Pons (tissue), 1 donor: Measurements from ENCODE around the gene PGLYRP2.
A peak's percentile ranks its signal among the peaks of the same experiment; 100 is the strongest.

Experiments
- DNase-seq: peaks from one replicate; pipeline ENCODE4 v3.0.0-alpha.2; 2016; ENCODE audit warnings: low spot score

The PGLYRP2 gene

GRCh38 chr19:15455996-15456395, 23.3 kb downstream of the PGLYRP2 start:
- DNase-seq, result no peak

DNA sequence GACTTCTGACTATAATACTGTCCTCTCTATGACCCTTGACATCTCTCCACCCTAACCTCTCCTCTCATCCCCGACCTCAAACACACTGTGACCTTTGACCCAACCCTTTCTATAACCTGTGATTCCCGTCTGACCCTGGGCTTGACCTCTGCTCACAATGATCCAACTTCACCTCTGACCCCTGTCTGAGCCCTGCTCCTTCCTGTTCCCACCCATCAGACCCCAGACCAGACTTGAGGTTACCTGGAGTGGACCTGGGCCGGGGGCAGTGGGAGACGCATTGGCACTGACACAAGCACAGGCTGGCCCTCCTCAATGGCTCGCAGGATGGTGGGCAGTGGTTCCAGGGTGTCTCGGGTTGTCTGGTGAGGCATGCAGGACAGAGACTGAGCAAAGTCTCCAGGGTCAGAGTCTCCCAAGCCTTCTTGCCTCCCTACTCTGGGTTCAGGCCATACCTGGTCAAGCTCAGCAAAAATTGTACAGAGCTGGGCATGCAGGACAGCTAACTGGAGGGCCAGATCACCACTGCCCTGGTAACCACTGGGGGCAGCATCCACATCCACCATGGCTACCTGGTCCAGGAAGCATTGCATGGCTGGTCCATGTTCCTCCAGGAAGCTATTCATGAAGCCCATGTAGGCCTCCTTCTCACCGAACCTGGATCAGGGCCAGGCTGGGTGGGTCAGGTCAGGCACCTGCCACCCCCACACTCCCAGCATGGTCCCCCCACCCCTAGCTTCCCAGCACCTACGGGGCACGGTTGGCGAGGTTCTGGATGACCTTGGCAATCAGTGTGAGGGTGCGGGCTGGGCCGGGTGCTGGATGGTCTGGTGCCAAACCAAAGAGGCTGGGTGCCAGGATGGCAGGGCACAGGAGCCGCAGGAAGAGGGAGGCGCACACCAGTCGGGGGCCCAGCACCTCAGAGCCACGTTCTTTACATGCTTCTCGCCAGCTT, 25.1 kb downstream of the PGLYRP2 start:
- no peak for DNase-seq

DNA sequence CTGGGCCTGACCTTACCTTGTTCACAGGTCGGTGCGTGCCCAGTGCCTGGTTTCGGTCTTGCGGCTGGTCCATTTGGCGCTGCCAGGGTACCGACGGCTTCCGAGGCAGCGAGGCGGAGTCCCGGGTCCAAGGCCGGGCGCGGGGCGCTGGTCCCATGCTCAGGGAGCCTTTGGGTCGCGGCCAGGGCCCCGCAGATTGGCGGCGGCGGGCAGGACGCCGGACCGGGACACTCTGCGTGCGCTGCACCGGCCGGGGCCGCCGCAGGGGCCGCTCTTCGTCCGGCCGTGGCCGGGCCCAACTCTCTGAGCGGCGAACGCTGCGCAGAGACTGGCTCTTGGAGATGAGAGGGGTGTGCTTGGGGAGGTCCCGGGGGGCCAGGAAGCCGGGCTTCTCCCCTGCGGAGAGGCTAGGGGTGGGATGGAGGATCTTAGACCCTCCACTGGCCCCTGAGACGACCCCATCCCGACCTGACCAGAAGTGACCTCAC, 26.2 kb downstream of the PGLYRP2 start:
- no peak for DNase-seq

- DNase-seq, result no peak
Observed at GRCh38 chr19:15452111-15453047, 26.9 kb downstream of the PGLYRP2 start.

GRCh38 chr19:15450528-15450890, 28.8 kb downstream of the PGLYRP2 start:
- DNase-seq, result no peak

DNA sequence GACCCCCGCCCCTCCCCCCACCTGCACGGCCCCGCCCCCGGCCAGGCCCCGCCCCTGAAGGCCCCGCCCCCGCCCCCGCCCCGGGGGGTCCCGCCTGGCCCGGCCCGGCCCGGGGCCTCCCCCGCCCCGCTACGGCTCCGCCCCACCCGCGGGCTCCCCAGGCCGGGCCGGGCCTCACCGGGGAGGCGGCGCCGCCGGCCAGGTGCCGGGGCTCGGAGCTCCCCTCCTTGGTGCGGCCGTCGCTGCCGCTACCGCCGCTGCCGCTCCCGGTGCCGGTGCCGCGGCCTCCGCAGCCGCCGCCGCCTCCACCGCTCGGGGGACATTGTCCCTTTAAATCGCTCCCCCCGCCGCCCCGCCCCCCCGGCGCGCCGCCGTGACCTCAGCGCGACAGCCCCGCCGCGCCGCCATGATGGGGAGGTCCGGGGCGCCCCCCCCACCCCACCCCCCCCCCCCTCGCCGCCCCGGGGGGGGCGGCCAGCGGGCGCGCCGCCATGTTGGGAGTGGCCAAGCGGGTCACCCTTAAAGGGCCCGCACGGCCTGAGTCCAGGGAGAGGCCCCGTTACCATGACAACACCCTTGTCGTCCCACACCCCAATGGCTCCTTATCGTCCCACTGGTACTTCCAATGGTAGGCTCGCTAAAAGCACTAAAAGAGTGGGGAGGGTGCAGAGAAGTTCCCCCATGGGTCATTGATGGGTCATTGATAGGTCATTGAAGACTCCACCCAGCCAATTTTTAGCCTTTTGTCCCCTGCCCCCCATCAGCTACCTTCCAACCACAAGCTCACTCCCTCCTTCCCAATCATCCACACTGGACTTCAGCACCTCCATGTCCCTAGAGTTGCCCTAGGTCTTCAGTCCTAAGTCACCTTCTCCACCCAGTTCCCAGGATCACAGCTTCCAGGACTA, 29.4 kb downstream of the PGLYRP2 start, which contains the start of gene WIZ:
Gene WIZ (minus strand): TSS at position 337 of the 908 bp plus-strand sequence. CDS start 1,649 bp downstream, outside the sequence.
- DNase-seq, result peak; percentile 52

GRCh38 chr19:15448778-15449619, 30.3 kb downstream of the PGLYRP2 start:
- DNase-seq, result no peak

GRCh38 chr19:15448044-15448777, 31.1 kb downstream of the PGLYRP2 start:
- DNase-seq, result no peak

DNA sequence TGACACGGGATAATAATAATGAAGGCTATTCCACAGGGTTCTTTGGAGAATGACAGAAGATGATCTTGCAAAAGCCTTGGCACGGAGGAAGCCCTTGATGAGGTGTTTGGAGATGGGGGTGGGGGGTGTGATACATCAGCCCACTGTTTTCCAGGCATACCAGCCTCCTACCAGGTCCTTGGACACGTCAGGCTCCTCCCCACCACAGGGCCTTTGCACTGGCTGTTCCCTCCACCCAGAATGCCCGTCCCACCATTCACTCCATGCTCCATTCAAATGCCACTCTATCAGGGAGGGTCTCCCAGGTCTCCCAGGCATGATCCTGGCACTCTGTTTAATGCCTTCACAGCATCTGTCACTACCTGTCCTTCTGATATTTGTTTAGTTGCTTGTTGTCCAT, 32.2 kb downstream of the PGLYRP2 start:
- DNase-seq, result no peak

DNA sequence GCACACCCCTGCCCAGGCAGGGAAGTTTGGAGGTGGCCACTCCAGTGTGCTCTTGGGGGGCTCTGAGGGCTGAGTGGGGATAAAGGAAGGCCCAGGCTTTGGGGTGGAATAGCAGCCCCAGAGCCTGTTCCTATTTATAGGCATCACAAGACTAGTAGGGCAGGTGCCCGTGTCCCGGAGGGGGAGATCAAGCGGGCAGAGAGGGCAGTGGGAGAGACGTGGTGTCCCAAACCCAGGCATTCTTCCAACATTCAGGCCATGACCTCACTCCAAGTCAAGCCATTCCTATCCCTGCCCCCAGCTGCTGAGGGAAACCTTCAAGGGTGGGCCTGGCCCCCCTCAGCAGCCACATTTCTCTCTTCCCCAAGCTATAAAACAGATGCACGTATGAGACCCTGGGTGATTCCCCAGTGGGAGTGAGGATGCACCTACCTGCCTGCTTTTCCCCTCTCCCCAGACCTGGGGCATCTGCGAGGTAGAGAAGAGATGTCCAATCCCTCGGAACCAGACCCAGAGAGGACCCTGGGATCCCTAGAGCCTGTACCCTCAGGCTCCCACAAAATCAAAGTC, 33.4 kb downstream of the PGLYRP2 start:
- no peak for DNase-seq

GRCh38 chr19:15445227-15445605, 34.1 kb downstream of the PGLYRP2 start:
- no peak for DNase-seq

GRCh38 chr19:15444505-15445226, 34.6 kb downstream of the PGLYRP2 start:
- DNase-seq, result no peak

DNA sequence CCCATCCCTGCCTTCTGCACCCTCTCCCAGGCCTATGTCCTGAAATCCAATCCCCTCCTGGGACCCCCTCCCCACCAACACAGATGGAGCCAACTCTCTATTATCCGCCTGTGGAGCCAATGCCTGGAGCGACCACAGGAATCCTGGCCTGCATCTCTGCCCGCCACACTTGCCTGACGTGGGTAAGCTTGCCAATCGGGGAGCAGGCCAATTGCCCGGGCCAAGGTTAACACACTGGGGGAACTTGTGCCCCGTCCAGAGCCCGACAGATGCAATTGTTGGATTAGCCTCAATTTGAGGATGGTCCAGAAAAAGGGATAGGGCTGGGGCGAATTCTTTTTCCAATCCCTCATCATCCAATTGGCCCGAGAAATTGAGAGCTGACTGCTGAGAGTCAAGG, 35.5 kb downstream of the PGLYRP2 start:
- DNase-seq, result no peak

- no peak for DNase-seq
Observed at GRCh38 chr19:15443325-15443724, 36.0 kb downstream of the PGLYRP2 start.

GRCh38 chr19:15442142-15442920, 37.0 kb downstream of the PGLYRP2 start:
- DNase-seq, result no peak

- no peak for DNase-seq
Observed at GRCh38 chr19:15441317-15441716, 38.0 kb downstream of the PGLYRP2 start.

- DNase-seq, result no peak
Observed at GRCh38 chr19:15439821-15440641, 39.3 kb downstream of the PGLYRP2 start.
